BJ (cell line): Measurements from ENCODE around the gene RTN4RL1. TPM values are rescaled to one million over a fixed set of nuclear protein-coding genes. Genes with fewer than 3 reads are reported as not detected.

Experiments
- CTCF ChIA-PET: fragments of 350-600 bp; formaldehyde crosslinking; extraction: SDS; loops from one replicate; lab custom pipeline; 2021; ENCODE audit warnings: antibody characterized with exemption, inconsistent platforms; lab: Yijun Ruan, JAX
- POLR2A ChIA-PET: fragments of 300-600 bp; sonication (Branson Sonifier 250); formaldehyde crosslinking; extraction: SDS; loops from one replicate; lab custom pipeline; 2021; ENCODE audit warnings: antibody characterized with exemption; lab: Charles Lee
- DNase-seq: peaks from one replicate; pipeline ENCODE4 v3.0.0-alpha.2; 2011; ENCODE audit warnings: low read depth
- H3K27me3 ChIP-seq: 2 replicates; pipeline ENCODE4 v1.6.0; 2011; ENCODE audit warnings: low read length; ENCODE audit not compliant: control insufficient read depth, insufficient read depth
- H3K36me3 ChIP-seq: 2 replicates; pipeline ENCODE4 v1.5.1; 2011; ENCODE audit warnings: low read length; ENCODE audit not compliant: control insufficient read depth, insufficient read depth
- H3K4me3 ChIP-seq: 2 replicates; pipeline ENCODE4 v1.5.1; 2011; ENCODE audit warnings: low read depth, mild to moderate bottlenecking, control low read depth, low read length
- polyA plus RNA-seq: library from polyadenylated mRNA; depleted of rRNA; stranded (reverse); fragments of >200 nt; gene quantifications from 2 replicates; pipeline ENCODE4 v1.2.3, GENCODE V29; 2011
- TF ChIP-seq, protein P1 (sequence below): IDR thresholded peaks from 2 replicates; pipeline ENCODE4 v1.5.1; 2011; ENCODE audit warnings: low read depth, mild to moderate bottlenecking, control low read depth, inconsistent platforms, low read length, moderate library complexity; ENCODE audit not compliant: insufficient read depth

RTN4RL1 gene
- polyA plus RNA-seq, 1 experiment, result 0.32 TPM

DNA sequence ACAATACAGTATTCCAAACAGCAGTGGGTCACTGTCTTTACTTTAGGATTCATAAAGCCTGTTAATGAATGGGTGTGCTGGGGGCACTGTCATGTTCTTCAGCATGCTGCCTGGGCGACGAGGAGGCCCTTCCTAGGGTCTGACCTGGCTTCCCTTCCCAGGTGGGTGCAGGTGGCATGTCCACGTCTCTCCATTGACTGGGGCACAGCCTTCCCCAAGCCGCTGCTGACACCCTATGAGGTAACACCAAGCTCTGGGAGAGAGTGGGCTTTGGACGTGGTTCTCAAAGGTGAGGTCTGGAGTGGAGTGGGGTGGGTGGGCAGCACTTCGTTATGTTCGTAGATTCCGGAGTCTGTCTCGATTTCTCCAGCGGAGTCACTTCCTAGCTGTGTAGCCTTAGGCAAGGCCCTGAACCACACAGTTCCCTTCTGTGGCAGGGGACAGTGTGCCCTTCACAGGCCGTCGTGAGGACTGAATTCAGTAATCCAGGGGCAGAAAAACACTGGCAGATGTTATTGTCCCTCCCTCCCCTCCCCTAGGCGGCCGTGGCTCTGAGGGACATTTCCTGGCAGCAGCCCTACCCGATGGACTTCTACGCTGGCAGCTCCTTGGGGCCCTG is 15.9 kb upstream of the RTN4RL1 start:
- TF ChIP-seq, protein P1, sequence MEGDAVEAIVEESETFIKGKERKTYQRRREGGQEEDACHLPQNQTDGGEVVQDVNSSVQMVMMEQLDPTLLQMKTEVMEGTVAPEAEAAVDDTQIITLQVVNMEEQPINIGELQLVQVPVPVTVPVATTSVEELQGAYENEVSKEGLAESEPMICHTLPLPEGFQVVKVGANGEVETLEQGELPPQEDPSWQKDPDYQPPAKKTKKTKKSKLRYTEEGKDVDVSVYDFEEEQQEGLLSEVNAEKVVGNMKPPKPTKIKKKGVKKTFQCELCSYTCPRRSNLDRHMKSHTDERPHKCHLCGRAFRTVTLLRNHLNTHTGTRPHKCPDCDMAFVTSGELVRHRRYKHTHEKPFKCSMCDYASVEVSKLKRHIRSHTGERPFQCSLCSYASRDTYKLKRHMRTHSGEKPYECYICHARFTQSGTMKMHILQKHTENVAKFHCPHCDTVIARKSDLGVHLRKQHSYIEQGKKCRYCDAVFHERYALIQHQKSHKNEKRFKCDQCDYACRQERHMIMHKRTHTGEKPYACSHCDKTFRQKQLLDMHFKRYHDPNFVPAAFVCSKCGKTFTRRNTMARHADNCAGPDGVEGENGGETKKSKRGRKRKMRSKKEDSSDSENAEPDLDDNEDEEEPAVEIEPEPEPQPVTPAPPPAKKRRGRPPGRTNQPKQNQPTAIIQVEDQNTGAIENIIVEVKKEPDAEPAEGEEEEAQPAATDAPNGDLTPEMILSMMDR, result no peak
- no peak for DNase-seq
- CTCF ChIA-PET, result interaction anchor here (0.9 to 3.9 kb wide), 7 partner anchors 10 to 204 kb away, joined by 3 to 12 read pairs (median 4); partner anchors contain the start of genes DPH1 and RTN4RL1
- Histone ChIP-seq H3K4me3 (peak overlapping the region; percentile 84), H3K27me3 (no peaks in the 10 kb centered on the region), H3K36me3 (peaks cover 29% of the 10 kb centered on the region)
- POLR2A ChIA-PET, result interaction anchor here (0.5 kb wide), 2 partner anchors 21 to 480 kb away, joined by 3 to 16 read pairs; no protein-coding TSS in a partner anchor

DNA sequence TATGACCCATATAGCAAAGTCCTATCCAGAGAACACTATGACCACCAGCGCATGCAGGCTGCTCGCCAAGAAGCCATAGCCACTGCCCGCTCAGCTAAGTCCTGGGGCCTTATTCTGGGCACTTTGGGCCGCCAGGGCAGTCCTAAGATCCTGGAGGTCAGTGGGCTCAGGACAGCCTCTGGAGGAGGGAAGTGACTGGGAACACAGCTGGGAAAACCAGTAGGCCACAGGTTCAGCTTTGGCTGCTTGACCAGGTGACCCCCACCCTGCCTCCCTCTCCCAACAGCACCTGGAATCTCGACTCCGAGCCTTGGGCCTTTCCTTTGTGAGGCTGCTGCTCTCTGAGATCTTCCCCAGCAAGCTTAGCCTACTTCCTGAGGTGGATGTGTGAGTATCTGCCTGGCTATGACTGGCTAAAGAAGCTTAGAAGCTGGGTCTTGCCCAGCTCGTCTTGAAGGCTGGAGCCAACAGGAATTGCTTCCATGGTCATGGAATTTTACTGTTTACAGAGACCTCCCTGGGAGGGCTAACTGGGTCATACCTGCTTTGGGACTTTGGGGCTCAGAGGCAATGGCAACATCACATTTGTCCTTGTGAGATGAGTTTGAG is 15.2 kb upstream of the RTN4RL1 start:
- H3K36me3 ChIP-seq, result peaks cover 34% of the 10 kb centered on the region
- CTCF ChIA-PET, result interaction anchor here (0.9 to 3.9 kb wide), 5 partner anchors 9 to 204 kb away, joined by 3 to 12 read pairs (median 5); partner anchors contain the start of gene DPH1
- no peaks in the 10 kb centered on the region for H3K27me3 ChIP-seq
- TF ChIP-seq, protein P1, result no peak
- DNase-seq, result no peak
- POLR2A ChIA-PET, result interaction anchor here (0.6 kb wide), 1 partner anchor 211 kb away, joined by 4 read pairs; no protein-coding TSS in a partner anchor
- H3K4me3 ChIP-seq, result no peak overlapping the region

DNA sequence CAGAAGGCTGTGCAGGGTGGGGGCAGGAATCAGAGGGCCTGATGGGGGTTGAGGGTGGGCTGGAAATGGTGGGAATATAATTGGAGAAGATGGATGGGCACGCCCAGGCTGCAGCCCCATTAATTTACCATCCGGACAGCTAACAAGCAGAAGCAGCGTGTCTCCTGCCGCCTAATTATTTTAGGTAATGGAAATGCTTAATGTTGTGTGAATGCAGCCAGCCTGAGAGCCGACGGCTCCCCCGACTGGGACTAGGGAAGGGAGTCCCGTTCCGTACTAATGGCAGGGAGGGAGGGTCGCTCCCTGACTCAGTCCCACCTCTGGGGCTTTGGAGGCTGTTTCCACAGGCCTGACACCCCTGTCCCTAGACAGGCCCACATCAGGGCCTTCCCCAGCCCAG is 12.0 kb upstream of the RTN4RL1 start:
- Histone ChIP-seq H3K27me3 (no peaks in the 10 kb centered on the region), H3K4me3 (no peak overlapping the region), H3K36me3 (peaks cover 30% of the 10 kb centered on the region)
- TF ChIP-seq, protein P1, result no peak
- ChIA-PET CTCF (interaction anchor here (1.6 to 3.1 kb wide), 3 partner anchors 11 to 128 kb away, joined by 4 to 14 read pairs (median 7); partner anchors contain the start of gene RTN4RL1), POLR2A (no interaction called here)
- DNase-seq, result no peak

DNA sequence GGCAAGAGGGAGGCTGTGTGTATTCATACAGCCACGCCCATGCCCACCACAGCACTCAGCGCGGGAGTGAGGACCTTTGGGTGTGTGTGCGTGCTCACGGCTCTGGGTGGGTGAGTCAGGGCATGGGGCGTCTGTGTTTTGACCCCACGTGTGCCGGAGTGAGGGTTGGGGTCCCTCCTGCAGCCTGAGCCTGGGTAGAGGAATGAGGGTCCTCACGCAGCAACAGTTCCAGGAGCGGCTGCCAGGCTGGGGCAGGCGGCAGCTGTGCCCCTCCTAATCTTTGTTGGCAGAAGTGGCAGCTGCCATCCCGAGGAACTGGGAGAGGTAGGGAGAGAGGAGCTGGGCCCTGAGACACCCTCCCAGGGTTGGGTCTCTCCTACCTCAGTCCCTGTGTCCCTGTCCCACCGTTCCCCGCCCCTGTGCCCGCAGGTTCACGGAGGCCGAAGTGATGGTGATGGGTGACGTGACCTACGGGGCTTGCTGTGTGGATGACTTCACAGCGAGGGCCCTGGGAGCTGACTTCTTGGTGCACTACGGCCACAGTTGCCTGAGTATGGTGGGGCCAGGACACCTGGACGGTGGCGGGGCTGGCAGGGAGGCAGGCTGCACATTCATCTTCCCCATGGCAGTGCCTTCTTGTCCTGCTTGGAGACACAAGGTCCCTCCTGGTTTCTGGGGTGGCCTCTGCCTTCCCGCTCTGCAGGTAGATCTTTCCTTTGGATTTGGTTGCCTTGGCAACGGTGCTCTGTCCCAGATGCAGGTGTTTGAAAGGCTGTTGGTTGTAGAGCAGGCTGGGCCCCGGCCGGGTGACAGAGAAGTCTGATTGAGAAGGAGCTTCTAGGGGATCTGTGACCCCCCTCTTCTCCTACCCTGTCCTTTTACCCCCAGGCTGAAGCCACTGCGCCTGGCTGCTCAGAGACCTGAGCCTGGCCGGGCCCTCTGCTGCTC is 10.7 kb upstream of the RTN4RL1 start:
- ChIA-PET POLR2A (no interaction called here), CTCF (interaction anchor here (3.1 kb wide), 1 partner anchor 10 kb away, joined by 14 read pairs; the partner anchor contains the start of gene RTN4RL1)
- no peak for DNase-seq
- H3K4me3 ChIP-seq, result no peak overlapping the region
- H3K36me3 ChIP-seq, result peaks cover 30% of the 10 kb centered on the region
- TF ChIP-seq, protein P1, result no peak
- no peaks in the 10 kb centered on the region for H3K27me3 ChIP-seq
